ENCODE results near the gene PLCB1.

Gene PLCB1

GRCh38 chr20:8693709-8694108 is 561.6 kb downstream of the PLCB1 start:
- Mint-ChIP-seq H3K27ac (no peak overlapping the region), H3K36me3 (no peaks in the 10 kb centered on the region), H3K27me3 (no peaks in the 10 kb centered on the region), H3K4me3 (no peak overlapping the region), H3K4me1 (no peaks in the 10 kb centered on the region), H3K9me3 (peaks cover 3% of the 10 kb centered on the region)
- no peak for ATAC-seq (ENCODE audit: low read depth)
- no peak for DNase-seq (ENCODE audit: low spot score in 2 of 2)

GRCh38 chr20:8700756-8701155 is 568.7 kb downstream of the PLCB1 start:
- no peak for DNase-seq (ENCODE audit: low spot score in 2 of 2)
- Mint-ChIP-seq H3K27me3 (peaks cover 5% of the 10 kb centered on the region), H3K4me3 (no peak overlapping the region), H3K4me1 (no peaks in the 10 kb centered on the region), H3K36me3 (no peaks in the 10 kb centered on the region), H3K9me3 (no peaks in the 10 kb centered on the region), H3K27ac (no peak overlapping the region)
- no peak for ATAC-seq (ENCODE audit: low read depth)

- no peaks in the 10 kb centered on the region for H3K36me3 Mint-ChIP-seq
- DNase-seq (ENCODE audit: low spot score in 2 of 2) (no peak), ATAC-seq (ENCODE audit: low read depth) (no peak)
- H3K9me3 Mint-ChIP-seq: no peaks in the 10 kb centered on the region
- H3K4me3 Mint-ChIP-seq: no peak overlapping the region
- peaks cover 1% of the 10 kb centered on the region for H3K27me3 Mint-ChIP-seq
- no peak overlapping the region for H3K27ac Mint-ChIP-seq
- no peaks in the 10 kb centered on the region for H3K4me1 Mint-ChIP-seq
These were observed 575.1 kb downstream of the PLCB1 start for GRCh38 chr20:8706961-8707700.

- no peak overlapping the region for H3K27ac Mint-ChIP-seq
- no peaks in the 10 kb centered on the region for H3K36me3 Mint-ChIP-seq
These were observed 577.6 kb downstream of the PLCB1 start for GRCh38 chr20:8709627-8710026.

GRCh38 chr20:8711501-8711900 is 579.4 kb downstream of the PLCB1 start:
- Mint-ChIP-seq H3K4me3 (no peak overlapping the region), H3K4me1 (no peaks in the 10 kb centered on the region), H3K27ac (no peak overlapping the region), H3K36me3 (no peaks in the 10 kb centered on the region), H3K27me3 (no peaks in the 10 kb centered on the region), H3K9me3 (no peaks in the 10 kb centered on the region)
- ATAC-seq (ENCODE audit: low read depth) (no peak), DNase-seq (ENCODE audit: low spot score in 2 of 2) (no peak)

More at GRCh38 chr20:8709627-8710026, 577.6 kb downstream of the PLCB1 start:
- DNase-seq (ENCODE audit: low spot score in 2 of 2): no peak
- no peaks in the 10 kb centered on the region for H3K4me1 Mint-ChIP-seq
- no peak for ATAC-seq (ENCODE audit: low read depth)
- H3K27me3 Mint-ChIP-seq: peaks cover 1% of the 10 kb centered on the region
- H3K4me3 Mint-ChIP-seq: no peak overlapping the region
- no peaks in the 10 kb centered on the region for H3K9me3 Mint-ChIP-seq

GRCh38 chr20:8714206-8714605 is 582.1 kb downstream of the PLCB1 start:
- Mint-ChIP-seq H3K36me3 (no peaks in the 10 kb centered on the region), H3K27ac (no peak overlapping the region)

GRCh38 chr20:8718279-8718678 is 586.2 kb downstream of the PLCB1 start:
- ATAC-seq (ENCODE audit: low read depth) (no peak), DNase-seq (ENCODE audit: low spot score in 2 of 2) (no peak)
- Mint-ChIP-seq H3K27me3 (peaks cover 2% of the 10 kb centered on the region), H3K27ac (no peak overlapping the region), H3K4me3 (no peak overlapping the region), H3K36me3 (no peaks in the 10 kb centered on the region), H3K9me3 (no peaks in the 10 kb centered on the region), H3K4me1 (no peaks in the 10 kb centered on the region)

More at GRCh38 chr20:8714206-8714605, 582.1 kb downstream of the PLCB1 start:
- no peak overlapping the region for H3K4me3 Mint-ChIP-seq
- H3K9me3 Mint-ChIP-seq: no peaks in the 10 kb centered on the region
- no peaks in the 10 kb centered on the region for H3K27me3 Mint-ChIP-seq
- DNase-seq (ENCODE audit: low spot score in 2 of 2): no peak
- H3K4me1 Mint-ChIP-seq: no peaks in the 10 kb centered on the region
- ATAC-seq (ENCODE audit: low read depth): no peak

GRCh38 chr20:8720089-8720488 is 588.0 kb downstream of the PLCB1 start:
- Mint-ChIP-seq H3K27ac (no peak overlapping the region), H3K36me3 (no peaks in the 10 kb centered on the region), H3K9me3 (no peaks in the 10 kb centered on the region), H3K27me3 (peaks cover 2% of the 10 kb centered on the region), H3K4me3 (no peak overlapping the region), H3K4me1 (no peaks in the 10 kb centered on the region)
- ATAC-seq (ENCODE audit: low read depth) (no peak), DNase-seq (ENCODE audit: low spot score in 2 of 2) (no peak)

- H3K36me3 Mint-ChIP-seq: no peaks in the 10 kb centered on the region
- H3K27me3 Mint-ChIP-seq: peaks cover 2% of the 10 kb centered on the region
- H3K27ac Mint-ChIP-seq: no peak overlapping the region
- DNase-seq (ENCODE audit: low spot score in 2 of 2) (no peak), ATAC-seq (ENCODE audit: low read depth) (no peak)
- H3K4me3 Mint-ChIP-seq: no peak overlapping the region
- no peaks in the 10 kb centered on the region for H3K4me1 Mint-ChIP-seq
- H3K9me3 Mint-ChIP-seq: no peaks in the 10 kb centered on the region
These were observed 589.0 kb downstream of the PLCB1 start for GRCh38 chr20:8721098-8721497.

GRCh38 chr20:8722277-8722928 is 590.3 kb downstream of the PLCB1 start:
- peak; percentile 53 for ATAC-seq (ENCODE audit: low read depth)
- Mint-ChIP-seq H3K27me3 (peaks cover 2% of the 10 kb centered on the region), H3K36me3 (no peaks in the 10 kb centered on the region), H3K4me3 (no peak overlapping the region), H3K4me1 (no peaks in the 10 kb centered on the region), H3K27ac (no peak overlapping the region), H3K9me3 (no peaks in the 10 kb centered on the region)
- DNase-seq (ENCODE audit: low spot score in 2 of 2): peak; percentile 17 to 20

GRCh38 chr20:8723296-8723695 is 591.2 kb downstream of the PLCB1 start:
- no peak overlapping the region for H3K4me3 Mint-ChIP-seq
- DNase-seq (ENCODE audit: low spot score in 2 of 2) (no peak), ATAC-seq (ENCODE audit: low read depth) (no peak)
- no peak overlapping the region for H3K27ac Mint-ChIP-seq
- H3K27me3 Mint-ChIP-seq: peaks cover 2% of the 10 kb centered on the region
- no peaks in the 10 kb centered on the region for H3K9me3 Mint-ChIP-seq
- H3K36me3 Mint-ChIP-seq: no peaks in the 10 kb centered on the region
- H3K4me1 Mint-ChIP-seq: no peaks in the 10 kb centered on the region

GRCh38 chr20:8724884-8725283 is 592.8 kb downstream of the PLCB1 start:
- Mint-ChIP-seq H3K27ac (no peak overlapping the region), H3K27me3 (peaks cover 2% of the 10 kb centered on the region), H3K9me3 (no peaks in the 10 kb centered on the region)

GRCh38 chr20:8726460-8726859 is 594.4 kb downstream of the PLCB1 start:
- H3K9me3 Mint-ChIP-seq: no peaks in the 10 kb centered on the region
- no peak overlapping the region for H3K4me3 Mint-ChIP-seq
- H3K4me1 Mint-ChIP-seq: no peaks in the 10 kb centered on the region
- peaks cover 2% of the 10 kb centered on the region for H3K27me3 Mint-ChIP-seq
- DNase-seq (ENCODE audit: low spot score in 2 of 2): no peak
- ATAC-seq (ENCODE audit: low read depth): no peak
- no peak overlapping the region for H3K27ac Mint-ChIP-seq
- H3K36me3 Mint-ChIP-seq: no peaks in the 10 kb centered on the region

More at GRCh38 chr20:8724884-8725283, 592.8 kb downstream of the PLCB1 start:
- Mint-ChIP-seq H3K36me3 (no peaks in the 10 kb centered on the region), H3K4me3 (no peak overlapping the region), H3K4me1 (no peaks in the 10 kb centered on the region)
- ATAC-seq (ENCODE audit: low read depth) (no peak), DNase-seq (ENCODE audit: low spot score in 2 of 2) (no peak)

GRCh38 chr20:8735014-8735413 is 602.9 kb downstream of the PLCB1 start:
- no peak for DNase-seq (ENCODE audit: low spot score in 2 of 2)
- Mint-ChIP-seq H3K36me3 (no peaks in the 10 kb centered on the region), H3K27me3 (no peaks in the 10 kb centered on the region), H3K4me3 (no peak overlapping the region), H3K4me1 (no peaks in the 10 kb centered on the region), H3K9me3 (no peaks in the 10 kb centered on the region), H3K27ac (no peak overlapping the region)
- ATAC-seq (ENCODE audit: low read depth): no peak

GRCh38 chr20:8735674-8736073 is 603.6 kb downstream of the PLCB1 start:
- ATAC-seq (ENCODE audit: low read depth) (no peak), DNase-seq (ENCODE audit: low spot score in 2 of 2) (no peak)
- no peaks in the 10 kb centered on the region for H3K4me1 Mint-ChIP-seq
- H3K27me3 Mint-ChIP-seq: no peaks in the 10 kb centered on the region
- no peaks in the 10 kb centered on the region for H3K36me3 Mint-ChIP-seq
- no peak overlapping the region for H3K27ac Mint-ChIP-seq
- no peak overlapping the region for H3K4me3 Mint-ChIP-seq
- no peaks in the 10 kb centered on the region for H3K9me3 Mint-ChIP-seq
